Stimulated activated naive CD4-positive, alpha-beta T cell (primary cell): ENCODE measurements around the gene COMMD1.

Experiments used
- DNase-seq, 6 experiments: peaks; one replicate each; lab custom pipeline; 2025; lab: John Stamatoyannopoulos, UW

The COMMD1 gene

GRCh38 chr2:62181843-62182242, 276.4 kb downstream of the COMMD1 start:
- no peak for DNase-seq

- no peak for DNase-seq
Observed at GRCh38 chr2:62184512-62185230, 279.2 kb downstream of the COMMD1 start.
